Neural cell (in vitro differentiated cells): Measurements from ENCODE around the gene SIM1.

Experiments
- EP300 ChIP-seq: fragments of 450-650 bp; conservative IDR thresholded peaks from 2 replicates; pipeline ENCODE4 v1.6.1; 2014; ENCODE audit warnings: antibody characterized with exemption, mild to moderate bottlenecking, moderate library complexity; ENCODE audit not compliant: poor library complexity, severe bottlenecking
- EZH2 ChIP-seq: fragments of 200-600, 300-800 bp; shearing (Covaris generic), sonication (generic); IDR thresholded peaks from 2 replicates; pipeline ENCODE4 v1.6.1; 2014; ENCODE audit warnings: antibody characterized with exemption, low read length, borderline replicate concordance, mild to moderate bottlenecking; ENCODE audit not compliant: insufficient read depth, poor library complexity, severe bottlenecking
- MXI1 ChIP-seq: fragments of 450-650 bp; conservative IDR thresholded peaks from 2 replicates; pipeline ENCODE4 v1.6.1; 2014; ENCODE audit warnings: antibody characterized with exemption, mild to moderate bottlenecking; ENCODE audit not compliant: poor library complexity, severe bottlenecking
- POLR2AphosphoS5 ChIP-seq: IDR thresholded peaks from 2 replicates; pipeline ENCODE4 v1.6.1; 2012
- RAD21 ChIP-seq: fragments of 450-650 bp; conservative IDR thresholded peaks from 2 replicates; pipeline ENCODE4 v1.6.1; 2014; ENCODE audit warnings: antibody characterized with exemption, mild to moderate bottlenecking, moderate library complexity
- SMC3 ChIP-seq: fragments of 450-650 bp; conservative IDR thresholded peaks from 2 replicates; pipeline ENCODE4 v1.6.1; 2014; ENCODE audit warnings: antibody characterized with exemption, mild to moderate bottlenecking, moderate library complexity; ENCODE audit not compliant: poor library complexity
- TAF1 ChIP-seq: IDR thresholded peaks from 2 replicates; pipeline ENCODE4 v1.6.1; 2012; ENCODE audit warnings: low read depth
- TF ChIP-seq, protein P1 (sequence below): fragments of 450-650 bp; IDR thresholded peaks from 2 replicates; pipeline ENCODE4 v1.5.1; 2014; ENCODE audit warnings: antibody characterized with exemption, mild to moderate bottlenecking, moderate library complexity; ENCODE audit not compliant: poor library complexity, severe bottlenecking
- TF ChIP-seq, protein P2 (sequence below): IDR thresholded peaks from 2 replicates; pipeline ENCODE4 v1.6.1; 2012; ENCODE audit warnings: borderline replicate concordance

DNA sequence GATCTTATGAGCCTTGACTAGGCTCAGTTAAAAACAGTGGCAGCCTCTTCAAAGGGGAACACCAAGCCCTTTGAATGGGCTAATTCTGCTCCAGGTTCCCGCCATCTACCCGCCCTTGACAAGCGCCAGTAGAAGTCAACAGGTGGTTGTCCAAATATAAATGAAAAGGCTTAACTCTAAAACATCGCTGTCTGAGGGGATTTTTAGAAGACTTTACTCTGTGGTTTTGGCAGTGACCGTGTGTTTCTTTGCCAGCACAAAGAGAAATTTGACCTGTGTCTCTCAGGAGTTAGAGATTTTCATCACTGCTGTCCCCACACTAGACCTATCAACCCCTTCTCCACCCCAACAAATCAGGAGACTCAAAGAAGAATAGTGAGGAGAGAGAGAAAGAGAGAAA, 19.8 kb upstream of the SIM1 start:
- TF ChIP-seq, protein P1, sequence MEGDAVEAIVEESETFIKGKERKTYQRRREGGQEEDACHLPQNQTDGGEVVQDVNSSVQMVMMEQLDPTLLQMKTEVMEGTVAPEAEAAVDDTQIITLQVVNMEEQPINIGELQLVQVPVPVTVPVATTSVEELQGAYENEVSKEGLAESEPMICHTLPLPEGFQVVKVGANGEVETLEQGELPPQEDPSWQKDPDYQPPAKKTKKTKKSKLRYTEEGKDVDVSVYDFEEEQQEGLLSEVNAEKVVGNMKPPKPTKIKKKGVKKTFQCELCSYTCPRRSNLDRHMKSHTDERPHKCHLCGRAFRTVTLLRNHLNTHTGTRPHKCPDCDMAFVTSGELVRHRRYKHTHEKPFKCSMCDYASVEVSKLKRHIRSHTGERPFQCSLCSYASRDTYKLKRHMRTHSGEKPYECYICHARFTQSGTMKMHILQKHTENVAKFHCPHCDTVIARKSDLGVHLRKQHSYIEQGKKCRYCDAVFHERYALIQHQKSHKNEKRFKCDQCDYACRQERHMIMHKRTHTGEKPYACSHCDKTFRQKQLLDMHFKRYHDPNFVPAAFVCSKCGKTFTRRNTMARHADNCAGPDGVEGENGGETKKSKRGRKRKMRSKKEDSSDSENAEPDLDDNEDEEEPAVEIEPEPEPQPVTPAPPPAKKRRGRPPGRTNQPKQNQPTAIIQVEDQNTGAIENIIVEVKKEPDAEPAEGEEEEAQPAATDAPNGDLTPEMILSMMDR = no peak
- TF ChIP-seq EP300 (no peak), EZH2 (no peak), TAF1 (no peak), RAD21 (no peak), POLR2AphosphoS5 (no peak), MXI1 (no peak), SMC3 (no peak)
- TF ChIP-seq, protein P2, sequence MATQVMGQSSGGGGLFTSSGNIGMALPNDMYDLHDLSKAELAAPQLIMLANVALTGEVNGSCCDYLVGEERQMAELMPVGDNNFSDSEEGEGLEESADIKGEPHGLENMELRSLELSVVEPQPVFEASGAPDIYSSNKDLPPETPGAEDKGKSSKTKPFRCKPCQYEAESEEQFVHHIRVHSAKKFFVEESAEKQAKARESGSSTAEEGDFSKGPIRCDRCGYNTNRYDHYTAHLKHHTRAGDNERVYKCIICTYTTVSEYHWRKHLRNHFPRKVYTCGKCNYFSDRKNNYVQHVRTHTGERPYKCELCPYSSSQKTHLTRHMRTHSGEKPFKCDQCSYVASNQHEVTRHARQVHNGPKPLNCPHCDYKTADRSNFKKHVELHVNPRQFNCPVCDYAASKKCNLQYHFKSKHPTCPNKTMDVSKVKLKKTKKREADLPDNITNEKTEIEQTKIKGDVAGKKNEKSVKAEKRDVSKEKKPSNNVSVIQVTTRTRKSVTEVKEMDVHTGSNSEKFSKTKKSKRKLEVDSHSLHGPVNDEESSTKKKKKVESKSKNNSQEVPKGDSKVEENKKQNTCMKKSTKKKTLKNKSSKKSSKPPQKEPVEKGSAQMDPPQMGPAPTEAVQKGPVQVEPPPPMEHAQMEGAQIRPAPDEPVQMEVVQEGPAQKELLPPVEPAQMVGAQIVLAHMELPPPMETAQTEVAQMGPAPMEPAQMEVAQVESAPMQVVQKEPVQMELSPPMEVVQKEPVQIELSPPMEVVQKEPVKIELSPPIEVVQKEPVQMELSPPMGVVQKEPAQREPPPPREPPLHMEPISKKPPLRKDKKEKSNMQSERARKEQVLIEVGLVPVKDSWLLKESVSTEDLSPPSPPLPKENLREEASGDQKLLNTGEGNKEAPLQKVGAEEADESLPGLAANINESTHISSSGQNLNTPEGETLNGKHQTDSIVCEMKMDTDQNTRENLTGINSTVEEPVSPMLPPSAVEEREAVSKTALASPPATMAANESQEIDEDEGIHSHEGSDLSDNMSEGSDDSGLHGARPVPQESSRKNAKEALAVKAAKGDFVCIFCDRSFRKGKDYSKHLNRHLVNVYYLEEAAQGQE = no peak
